GM12874 (cell line): Measurements from ENCODE around the gene BHMT2.
A peak's percentile ranks its signal among the peaks of the same experiment; 100 is the strongest.

Experiments used
- TF ChIP-seq, protein P1 (sequence below): IDR thresholded peaks from 2 replicates; pipeline ENCODE4 v1.5.1; 2011; ENCODE audit warnings: low read depth, mild to moderate bottlenecking, control low read depth, low read length, moderate library complexity; ENCODE audit not compliant: insufficient read depth

BHMT2 gene

DNA sequence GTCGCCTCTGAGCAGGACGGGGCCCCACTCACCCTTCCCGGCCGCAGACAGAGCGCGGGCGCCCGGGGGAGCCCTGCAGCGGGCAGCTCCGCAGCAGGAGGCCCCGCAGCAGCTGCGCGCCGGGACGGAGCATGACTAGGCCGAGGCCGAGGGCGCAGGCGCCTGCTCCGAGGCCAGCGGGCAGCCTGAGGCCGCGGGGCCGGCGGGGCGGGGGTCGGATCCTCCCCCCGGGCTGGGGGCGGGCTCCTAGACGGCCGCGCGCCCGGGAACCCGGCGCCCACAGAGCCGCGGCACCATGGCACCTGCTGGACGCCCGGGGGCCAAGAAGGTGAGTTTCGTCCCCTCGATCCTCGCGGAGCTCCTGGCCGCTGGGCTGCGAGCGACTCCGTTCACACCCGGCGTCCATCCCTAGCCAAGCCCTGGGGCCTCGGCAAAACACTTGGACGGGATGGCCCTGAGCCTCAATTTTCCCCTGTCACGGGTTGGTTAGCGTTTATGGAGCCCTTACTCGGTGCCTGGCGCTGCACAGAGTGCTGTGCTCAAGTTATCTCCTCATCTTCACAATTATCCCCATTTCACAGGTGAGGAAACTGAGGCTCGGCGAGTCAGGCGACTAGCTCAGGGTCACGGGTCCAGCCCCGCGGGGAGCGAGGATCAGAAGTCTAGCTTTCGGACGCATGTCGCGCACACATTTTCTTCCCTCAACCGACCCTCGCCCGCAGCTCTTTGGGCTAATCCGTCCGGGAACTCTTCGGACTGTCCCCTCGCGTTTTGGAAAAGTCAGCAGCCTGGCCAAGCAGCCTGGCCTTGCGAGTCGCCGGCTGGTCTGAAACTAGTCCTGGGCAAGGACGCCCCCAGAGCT lies at the start of gene BHMT2, which contains the start of gene DMGDH:
Gene BHMT2, plus strand, starts transcription at position 280 of the 862 bp plus-strand sequence. Its CDS starts 16 bp downstream, at position 296.
Gene DMGDH, minus strand, starts transcription at position 187 of the 862 bp plus-strand sequence. Its CDS starts 54 bp downstream, at position 133.
- TF ChIP-seq, protein P1, sequence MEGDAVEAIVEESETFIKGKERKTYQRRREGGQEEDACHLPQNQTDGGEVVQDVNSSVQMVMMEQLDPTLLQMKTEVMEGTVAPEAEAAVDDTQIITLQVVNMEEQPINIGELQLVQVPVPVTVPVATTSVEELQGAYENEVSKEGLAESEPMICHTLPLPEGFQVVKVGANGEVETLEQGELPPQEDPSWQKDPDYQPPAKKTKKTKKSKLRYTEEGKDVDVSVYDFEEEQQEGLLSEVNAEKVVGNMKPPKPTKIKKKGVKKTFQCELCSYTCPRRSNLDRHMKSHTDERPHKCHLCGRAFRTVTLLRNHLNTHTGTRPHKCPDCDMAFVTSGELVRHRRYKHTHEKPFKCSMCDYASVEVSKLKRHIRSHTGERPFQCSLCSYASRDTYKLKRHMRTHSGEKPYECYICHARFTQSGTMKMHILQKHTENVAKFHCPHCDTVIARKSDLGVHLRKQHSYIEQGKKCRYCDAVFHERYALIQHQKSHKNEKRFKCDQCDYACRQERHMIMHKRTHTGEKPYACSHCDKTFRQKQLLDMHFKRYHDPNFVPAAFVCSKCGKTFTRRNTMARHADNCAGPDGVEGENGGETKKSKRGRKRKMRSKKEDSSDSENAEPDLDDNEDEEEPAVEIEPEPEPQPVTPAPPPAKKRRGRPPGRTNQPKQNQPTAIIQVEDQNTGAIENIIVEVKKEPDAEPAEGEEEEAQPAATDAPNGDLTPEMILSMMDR = no peak

DNA sequence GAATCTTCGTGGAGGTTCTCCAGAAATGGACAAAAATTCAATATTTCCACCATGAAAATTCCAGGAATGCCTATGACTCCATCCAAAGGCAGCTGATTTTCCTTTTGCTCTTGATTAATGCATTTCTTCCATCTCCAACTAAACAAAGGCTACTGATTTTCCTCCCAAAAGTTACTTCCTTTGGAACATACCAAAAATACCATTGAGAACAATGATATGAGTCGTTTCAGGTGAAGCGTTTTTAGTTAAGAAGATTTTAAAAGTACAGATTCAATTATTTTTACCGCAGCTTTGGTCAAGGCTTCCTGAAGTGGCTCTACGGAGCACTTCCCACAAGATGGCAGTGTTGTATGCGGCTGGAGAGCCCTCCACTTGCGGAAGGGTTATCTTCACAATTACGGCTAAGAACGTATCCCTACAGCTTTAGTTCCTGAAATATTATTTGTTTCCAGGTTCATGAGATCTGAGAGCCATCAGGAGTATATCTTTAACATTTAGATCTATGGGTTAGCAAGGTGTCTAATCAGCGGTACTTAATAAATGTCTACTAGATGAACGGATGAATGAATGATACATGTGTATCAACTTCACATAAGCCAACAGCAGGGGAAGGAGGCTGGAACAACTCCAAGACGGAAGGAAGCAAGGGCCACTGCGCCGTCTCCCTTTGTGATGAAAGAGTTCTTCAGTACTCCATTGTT lies 48.6 kb upstream of the BHMT2 start:
- TF ChIP-seq, protein P1 = peak; percentile 71

GRCh38 chr5:79021753-79022152 lies 47.8 kb upstream of the BHMT2 start:
- TF ChIP-seq, protein P1 = no peak

- TF ChIP-seq, protein P1 = no peak
Observed at GRCh38 chr5:79022771-79023170, 46.8 kb upstream of the BHMT2 start.

- TF ChIP-seq, protein P1 = no peak
Observed at GRCh38 chr5:79023348-79023747, 46.2 kb upstream of the BHMT2 start.

GRCh38 chr5:79023947-79024346 lies 45.6 kb upstream of the BHMT2 start:
- TF ChIP-seq, protein P1 = no peak

DNA sequence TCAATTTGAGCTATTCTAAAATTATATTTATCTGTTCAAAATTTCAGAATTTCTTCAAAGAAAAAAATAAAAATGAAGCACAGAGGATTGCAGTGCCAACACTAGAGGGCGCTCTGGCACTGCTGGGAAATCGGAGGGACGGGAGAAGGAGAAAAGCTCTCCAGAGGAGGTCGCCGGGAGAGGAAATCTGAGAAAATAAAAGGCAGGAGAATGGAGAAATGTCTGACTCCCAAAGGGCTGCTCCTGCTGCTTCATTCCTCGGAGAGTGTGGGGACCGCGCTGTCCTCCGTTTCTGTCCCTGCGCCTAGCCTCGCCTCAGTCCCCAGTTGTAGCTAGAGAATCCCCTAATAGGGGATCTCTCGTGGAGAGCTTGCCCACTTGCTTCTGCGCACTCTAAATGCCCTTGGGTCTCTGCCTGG lies 44.5 kb upstream of the BHMT2 start:
- TF ChIP-seq, protein P1 = peak; percentile 84
